Suprapubic skin (tissue), 4 donors: Measurements from ENCODE around the gene TPI1. TPM values are rescaled to one million over a fixed set of nuclear protein-coding genes. Genes with fewer than 3 reads are reported as not detected.

ENCODE experiments used
- DNase-seq, 2 donors: peaks; one replicate each; pipeline ENCODE4 v3.0.0-alpha.2; 2019; ENCODE audit warnings: low spot score in 2 of 2
- H3K27ac ChIP-seq: fragments of 200-600 bp; sonication (generic); one replicate; pipeline ENCODE4 v1.5.1; 2019
- H3K27me3 ChIP-seq: fragments of 200-600 bp; sonication (generic); one replicate; pipeline ENCODE4 v1.5.1; 2019
- H3K36me3 ChIP-seq: fragments of 200-600 bp; sonication (generic); one replicate; pipeline ENCODE4 v1.5.1; 2019
- H3K4me1 ChIP-seq: fragments of 200-600 bp; sonication (generic); one replicate; pipeline ENCODE4 v1.5.1; 2019
- H3K4me3 ChIP-seq: fragments of 200-600 bp; sonication (generic); one replicate; pipeline ENCODE4 v1.5.1; 2019; ENCODE audit warnings: mild to moderate bottlenecking
- H3K9me3 ChIP-seq: fragments of 200-600 bp; sonication (generic); one replicate; pipeline ENCODE4 v1.5.1; 2019
- EP300 ChIP-seq: sonication (generic); formaldehyde crosslinking; IDR thresholded peaks from one replicate; pipeline ENCODE4 v1.6.1; 2017; ENCODE audit warnings: antibody characterized with exemption
- POLR2A ChIP-seq, 2 donors: fragments of 450-650 bp; IDR thresholded peaks; one replicate each; pipeline ENCODE4 v1.6.1; 2017; ENCODE audit warnings: antibody characterized with exemption in 2 of 2, mild to moderate bottlenecking in 2 of 2, moderate library complexity in 2 of 2
- POLR2AphosphoS5 ChIP-seq, 3 donors: sonication (generic); formaldehyde crosslinking; IDR thresholded peaks; one replicate each; pipeline ENCODE4 v1.6.1; 2017; ENCODE audit warnings: antibody characterized with exemption in 3 of 3
- WGBS: methylation state at CpG from one replicate; pipeline ENCODE4 v1.1.5; 2018; 5-methylcytosine and 5-hydroxymethylcytosine counted together
- total RNA-seq, 4 donors: library from RNA; depleted of rRNA; stranded (reverse); fragments of >200 nt; gene quantifications; one replicate each; pipeline ENCODE4 v1.1.0, GENCODE V29; 2016
- TF ChIP-seq, protein P1 (sequence below), 2 donors: fragments of 200-600 bp in 1 of 2; fragments of 450-650 bp in 1 of 2; sonication (generic) in 1 of 2; IDR thresholded peaks; one replicate each; pipeline ENCODE4 v1.5.1; 2016 to 2019; ENCODE audit warnings: antibody characterized with exemption in 2 of 2, mild to moderate bottlenecking in 1 of 2, moderate library complexity in 1 of 2

Gene TPI1
- total RNA-seq: 100 to 1,000 TPM; 185 to 498 (median 405) TPM

DNA sequence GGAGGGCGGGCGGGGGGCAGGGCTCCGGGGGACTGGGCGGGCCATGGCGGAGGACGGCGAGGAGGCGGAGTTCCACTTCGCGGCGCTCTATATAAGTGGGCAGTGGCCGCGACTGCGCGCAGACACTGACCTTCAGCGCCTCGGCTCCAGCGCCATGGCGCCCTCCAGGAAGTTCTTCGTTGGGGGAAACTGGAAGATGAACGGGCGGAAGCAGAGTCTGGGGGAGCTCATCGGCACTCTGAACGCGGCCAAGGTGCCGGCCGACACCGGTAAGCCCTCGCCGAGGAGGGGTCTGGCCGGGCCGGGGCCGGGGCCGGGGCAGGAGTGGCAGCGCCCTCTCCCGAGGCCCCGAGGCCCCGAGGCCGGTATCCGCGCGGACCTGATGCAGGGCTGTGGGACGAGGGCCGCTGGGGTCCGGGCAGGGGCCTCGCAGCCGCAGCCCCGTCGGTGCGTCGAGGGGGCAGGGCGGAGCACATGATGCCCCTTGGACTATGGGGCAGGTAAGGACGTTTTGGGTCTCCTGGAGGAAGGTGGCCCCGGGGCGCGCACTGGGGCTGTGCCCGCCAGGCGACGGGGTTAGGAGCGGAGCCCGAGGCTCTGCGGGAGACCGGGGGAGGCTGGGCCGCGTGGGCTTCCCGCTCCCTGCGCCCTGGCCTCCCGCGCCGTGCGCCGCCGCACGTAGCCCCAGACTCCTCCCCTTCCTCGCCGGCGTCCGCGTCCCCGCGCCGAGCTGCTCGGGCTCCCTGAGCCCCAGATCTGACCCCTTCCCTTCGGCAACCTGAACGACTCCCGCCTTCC, at the start of gene TPI1:
Gene TPI1, plus strand, starts transcription at position 119 of the 798 bp plus-strand sequence. Its CDS starts 36 bp downstream, at position 155.
- Histone ChIP-seq H3K36me3 (peaks cover 53% of the 10 kb centered on the region), H3K4me3 (peak within 1 kb of the TSS; percentile 97), H3K9me3 (no peaks in the 10 kb centered on the region), H3K27ac (peak within 1 kb of the TSS; percentile 94), H3K27me3 (no peaks in the 10 kb centered on the region), H3K4me1 (peaks cover 52% of the 10 kb centered on the region)
- TF ChIP-seq POLR2A (IDR thresholded peaks at IDR 0.05) (peak; percentile 83 to 95), POLR2AphosphoS5 (IDR thresholded peaks at IDR 0.05) (peak; percentile 75 to 87 (median 81))
- TF ChIP-seq, protein P1, sequence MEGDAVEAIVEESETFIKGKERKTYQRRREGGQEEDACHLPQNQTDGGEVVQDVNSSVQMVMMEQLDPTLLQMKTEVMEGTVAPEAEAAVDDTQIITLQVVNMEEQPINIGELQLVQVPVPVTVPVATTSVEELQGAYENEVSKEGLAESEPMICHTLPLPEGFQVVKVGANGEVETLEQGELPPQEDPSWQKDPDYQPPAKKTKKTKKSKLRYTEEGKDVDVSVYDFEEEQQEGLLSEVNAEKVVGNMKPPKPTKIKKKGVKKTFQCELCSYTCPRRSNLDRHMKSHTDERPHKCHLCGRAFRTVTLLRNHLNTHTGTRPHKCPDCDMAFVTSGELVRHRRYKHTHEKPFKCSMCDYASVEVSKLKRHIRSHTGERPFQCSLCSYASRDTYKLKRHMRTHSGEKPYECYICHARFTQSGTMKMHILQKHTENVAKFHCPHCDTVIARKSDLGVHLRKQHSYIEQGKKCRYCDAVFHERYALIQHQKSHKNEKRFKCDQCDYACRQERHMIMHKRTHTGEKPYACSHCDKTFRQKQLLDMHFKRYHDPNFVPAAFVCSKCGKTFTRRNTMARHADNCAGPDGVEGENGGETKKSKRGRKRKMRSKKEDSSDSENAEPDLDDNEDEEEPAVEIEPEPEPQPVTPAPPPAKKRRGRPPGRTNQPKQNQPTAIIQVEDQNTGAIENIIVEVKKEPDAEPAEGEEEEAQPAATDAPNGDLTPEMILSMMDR (IDR thresholded peaks at IDR 0.05): no peak
- DNase-seq: no peak
- WGBS: 0% methylated on average over 5 of the region's 86 CpGs

DNA sequence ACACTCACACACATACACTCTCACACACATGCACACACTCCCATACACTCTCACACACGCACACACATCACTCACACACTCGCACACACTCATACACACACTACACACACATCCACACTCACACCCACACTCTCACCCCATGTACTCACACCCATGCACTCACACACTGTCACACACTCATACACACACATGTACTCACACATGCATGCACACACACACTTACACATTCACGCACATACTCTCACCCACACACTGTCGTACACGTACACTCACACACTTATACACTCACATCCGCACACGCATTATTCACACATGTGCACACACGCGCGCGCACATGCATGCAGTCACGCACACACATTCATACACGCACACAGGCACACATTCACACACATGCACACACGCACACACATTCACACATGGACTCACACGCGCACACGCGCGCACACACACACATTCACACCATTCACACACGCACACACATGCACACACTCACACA, 49.6 kb upstream of the TPI1 start:
- Histone ChIP-seq H3K36me3 (no peaks in the 10 kb centered on the region), H3K9me3 (no peaks in the 10 kb centered on the region), H3K27ac (no peak overlapping the region), H3K4me3 (no peak overlapping the region), H3K27me3 (peaks cover 13% of the 10 kb centered on the region), H3K4me1 (peaks cover 15% of the 10 kb centered on the region)
- 85% methylated on average over 20 of the region's 20 CpGs for WGBS
- TF ChIP-seq POLR2AphosphoS5 (IDR thresholded peaks at IDR 0.05): no peak
- no peak for TF ChIP-seq EP300
- DNase-seq: no peak

DNA sequence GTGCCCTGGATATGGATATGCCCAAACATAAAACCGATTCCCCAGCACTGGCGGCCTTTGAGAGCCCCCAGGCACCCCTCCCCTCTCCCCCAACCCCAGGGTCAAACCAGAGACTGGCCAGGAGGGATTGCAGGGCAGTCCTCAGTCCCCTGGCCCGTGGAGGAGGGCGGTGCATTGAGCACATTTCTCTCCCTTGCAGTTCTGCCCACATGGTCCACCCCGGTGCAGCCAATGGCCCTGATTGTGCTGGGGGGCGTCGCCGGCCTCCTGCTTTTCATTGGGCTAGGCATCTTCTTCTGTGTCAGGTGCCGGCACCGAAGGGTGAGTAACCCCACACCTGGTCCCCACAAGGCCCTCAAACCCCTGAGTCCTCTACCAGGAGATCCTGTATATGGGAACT, 49.1 kb upstream of the TPI1 start:
- DNase-seq: no peak
- Histone ChIP-seq H3K27ac (no peak overlapping the region), H3K36me3 (no peaks in the 10 kb centered on the region), H3K27me3 (peaks cover 18% of the 10 kb centered on the region), H3K4me1 (peaks cover 15% of the 10 kb centered on the region), H3K9me3 (no peaks in the 10 kb centered on the region), H3K4me3 (no peak overlapping the region)
- TF ChIP-seq POLR2A (IDR thresholded peaks at IDR 0.05) (no peak), EP300 (no peak), POLR2AphosphoS5 (IDR thresholded peaks at IDR 0.05) (no peak)
- TF ChIP-seq, protein P1 (IDR thresholded peaks at IDR 0.05): no peak
- WGBS: 75% methylated on average over 8 of the region's 10 CpGs

DNA sequence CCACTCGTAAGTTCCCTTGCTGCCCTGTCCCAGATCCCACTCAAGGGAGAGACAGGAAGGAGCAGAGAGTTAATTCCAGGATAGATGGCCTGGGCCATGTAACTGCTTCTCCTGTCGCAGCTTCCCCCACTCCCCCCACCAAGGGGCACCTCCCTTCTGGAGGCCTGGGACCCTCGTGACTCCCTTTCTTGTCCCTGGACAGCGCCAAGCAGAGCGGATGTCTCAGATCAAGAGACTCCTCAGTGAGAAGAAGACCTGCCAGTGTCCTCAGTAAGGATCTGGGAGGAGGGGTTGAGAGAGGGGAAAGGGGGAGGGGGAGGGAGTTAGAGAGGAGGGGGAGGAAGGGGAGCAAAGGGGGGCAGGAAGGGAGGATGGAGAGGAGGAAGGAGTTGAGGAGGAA, 48.7 kb upstream of the TPI1 start:
- TF ChIP-seq POLR2A (IDR thresholded peaks at IDR 0.05): no peak
- TF ChIP-seq, protein P1 (IDR thresholded peaks at IDR 0.05): no peak
- no peak for TF ChIP-seq EP300
- no peak for TF ChIP-seq POLR2AphosphoS5 (IDR thresholded peaks at IDR 0.05)
- Histone ChIP-seq H3K4me1 (peaks cover 15% of the 10 kb centered on the region), H3K27ac (no peak overlapping the region), H3K27me3 (peaks cover 22% of the 10 kb centered on the region), H3K9me3 (no peaks in the 10 kb centered on the region), H3K36me3 (no peaks in the 10 kb centered on the region), H3K4me3 (no peak overlapping the region)
- 87% methylated on average over 5 of the region's 5 CpGs for WGBS
- DNase-seq: no peak

DNA sequence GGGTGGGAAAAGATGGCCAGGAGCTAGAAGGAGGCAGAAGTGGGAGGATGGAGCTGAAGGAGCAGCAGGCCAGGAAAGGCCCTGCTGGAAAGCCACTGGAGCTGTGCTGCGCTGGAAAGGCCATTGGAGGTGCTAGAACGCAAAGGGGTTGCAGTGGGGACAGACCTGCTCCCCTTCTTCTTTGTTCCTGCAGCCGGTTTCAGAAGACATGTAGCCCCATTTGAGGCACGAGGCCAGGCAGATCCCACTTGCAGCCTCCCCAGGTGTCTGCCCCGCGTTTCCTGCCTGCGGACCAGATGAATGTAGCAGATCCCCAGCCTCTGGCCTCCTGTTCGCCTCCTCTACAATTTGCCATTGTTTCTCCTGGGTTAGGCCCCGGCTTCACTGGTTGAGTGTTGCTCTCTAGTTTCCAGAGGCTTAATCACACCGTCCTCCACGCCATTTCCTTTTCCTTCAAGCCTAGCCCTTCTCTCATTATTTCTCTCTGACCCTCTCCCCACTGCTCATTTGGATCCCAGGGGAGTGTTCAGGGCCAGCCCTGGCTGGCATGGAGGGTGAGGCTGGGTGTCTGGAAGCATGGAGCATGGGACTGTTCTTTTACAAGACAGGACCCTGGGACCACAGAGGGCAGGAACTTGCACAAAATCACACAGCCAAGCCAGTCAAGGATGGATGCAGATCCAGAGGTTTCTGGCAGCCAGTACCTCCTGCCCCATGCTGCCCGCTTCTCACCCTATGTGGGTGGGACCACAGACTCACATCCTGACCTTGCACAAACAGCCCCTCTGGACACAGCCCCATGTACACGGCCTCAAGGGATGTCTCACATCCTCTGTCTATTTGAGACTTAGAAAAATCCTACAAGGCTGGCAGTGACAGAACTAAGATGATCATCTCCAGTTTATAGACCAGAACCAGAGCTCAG, 48.0 kb upstream of the TPI1 start:
- 85% methylated on average over 13 of the region's 13 CpGs for WGBS
- H3K36me3 ChIP-seq: no peaks in the 10 kb centered on the region
- peaks cover 15% of the 10 kb centered on the region for H3K4me1 ChIP-seq
- H3K4me3 ChIP-seq: no peak overlapping the region
- H3K9me3 ChIP-seq: no peaks in the 10 kb centered on the region
- TF ChIP-seq, protein P1 (IDR thresholded peaks at IDR 0.05): no peak
- no peak for TF ChIP-seq EP300
- peaks cover 29% of the 10 kb centered on the region for H3K27me3 ChIP-seq
- no peak for DNase-seq
- no peak overlapping the region for H3K27ac ChIP-seq
